Anterior cingulate cortex (tissue), 58 donors: ENCODE data around the gene TBC1D13.

ENCODE experiments used
- DNase-seq, 58 donors: peaks; one replicate each; lab custom pipeline; 2025; lab: John Stamatoyannopoulos, UW

TBC1D13 gene

GRCh38 chr9:128818839-128819715 lies 32.0 kb downstream of the TBC1D13 start:
- peak in 32 of 58 donors; percentile 13 to 78 (median 48) for DNase-seq

DNA sequence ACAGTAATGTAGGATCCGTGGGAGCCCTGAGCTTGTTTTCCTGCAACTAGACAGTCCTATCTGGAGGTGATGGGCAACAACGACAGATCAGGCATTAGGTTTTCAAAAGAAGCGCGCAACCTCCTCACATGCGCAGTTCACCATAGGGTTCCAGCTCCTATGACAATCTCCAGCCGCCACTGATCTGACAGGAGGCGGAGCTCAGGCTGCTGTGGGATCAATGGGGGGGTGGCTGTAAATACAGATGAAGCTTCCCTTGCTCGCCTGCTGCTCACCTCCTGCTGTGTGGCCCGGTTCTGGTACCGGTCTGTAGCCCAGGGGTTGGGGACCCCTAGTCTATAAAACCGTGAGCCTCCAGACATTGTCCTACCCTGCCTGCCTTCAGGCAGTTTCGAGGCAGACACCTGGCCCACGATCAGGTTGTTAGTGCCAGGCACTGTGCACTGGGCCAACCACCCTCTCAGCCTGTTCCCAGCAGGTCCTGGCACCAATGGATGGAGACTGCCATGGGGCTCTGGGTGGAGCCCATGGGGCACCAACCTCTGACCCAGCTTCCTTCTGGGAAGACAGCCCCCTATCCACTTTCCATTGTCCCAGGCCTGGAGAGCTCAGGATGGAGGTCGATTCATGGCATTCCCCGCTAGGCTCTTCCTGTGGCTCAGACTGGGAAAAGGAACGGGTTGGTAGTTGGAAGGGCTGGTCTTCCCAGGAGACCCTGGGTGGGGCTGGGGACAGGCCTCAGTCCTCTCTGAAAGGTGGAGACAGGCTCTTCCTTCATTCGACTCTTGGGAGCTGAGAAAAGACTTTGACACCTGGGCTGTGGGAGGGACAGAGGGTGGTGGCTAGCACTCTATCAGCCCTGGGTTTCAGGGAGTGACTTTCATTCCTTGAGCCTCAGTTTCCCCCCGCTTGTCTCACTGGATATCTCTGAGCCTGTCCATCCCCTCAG lies 32.9 kb downstream of the TBC1D13 start:
- DNase-seq = peak in 33 of 58 donors; percentile 6 to 63 (median 26)

DNA sequence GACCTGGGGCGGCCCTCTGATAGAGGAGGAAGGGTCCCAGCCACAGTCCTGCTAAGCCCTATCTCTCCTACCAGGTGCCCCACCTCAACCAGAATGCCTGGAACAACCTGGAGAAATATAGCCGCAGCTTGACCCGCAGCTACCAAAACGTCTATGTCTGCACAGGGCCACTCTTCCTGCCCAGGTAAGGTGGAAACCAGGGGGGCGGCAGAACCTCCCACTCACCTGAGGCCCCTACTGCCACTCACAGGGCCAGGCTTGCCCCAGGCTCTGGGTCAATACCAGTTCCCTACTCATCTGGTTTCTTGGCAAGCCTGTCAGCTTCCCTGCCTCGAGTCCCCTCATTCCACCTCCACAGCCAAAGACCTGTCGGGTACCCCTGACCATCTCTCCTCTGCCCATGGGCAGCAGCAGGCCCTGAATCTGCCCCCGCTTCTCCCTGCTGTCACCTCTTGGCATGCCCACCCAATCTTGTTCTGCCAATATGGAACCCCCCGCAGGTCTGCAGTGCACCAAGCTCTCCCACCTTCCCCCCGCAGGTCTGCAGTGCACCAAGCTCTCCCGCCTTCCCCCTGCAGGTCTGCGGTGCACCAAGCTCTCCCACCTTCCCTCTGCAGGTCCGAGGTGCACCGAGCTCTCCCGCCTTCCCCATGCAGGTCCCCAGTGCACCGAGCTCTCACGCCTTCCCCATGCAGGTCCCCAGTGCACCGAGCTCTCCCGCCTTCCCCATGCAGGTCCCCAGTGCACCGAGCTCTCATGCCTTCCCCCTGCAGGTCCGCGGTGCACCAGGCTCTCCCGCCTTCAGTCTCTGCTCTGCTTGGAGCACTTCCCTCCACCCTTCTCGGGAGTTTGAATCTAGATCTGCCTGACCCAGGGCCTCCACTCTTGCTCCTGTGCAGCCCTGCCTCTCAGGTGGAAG lies 33.9 kb downstream of the TBC1D13 start:
- no peak for DNase-seq

GRCh38 chr9:128821584-128822406 lies 34.7 kb downstream of the TBC1D13 start:
- DNase-seq = no peak

GRCh38 chr9:128822407-128823042 lies 35.5 kb downstream of the TBC1D13 start:
- no peak for DNase-seq

DNA sequence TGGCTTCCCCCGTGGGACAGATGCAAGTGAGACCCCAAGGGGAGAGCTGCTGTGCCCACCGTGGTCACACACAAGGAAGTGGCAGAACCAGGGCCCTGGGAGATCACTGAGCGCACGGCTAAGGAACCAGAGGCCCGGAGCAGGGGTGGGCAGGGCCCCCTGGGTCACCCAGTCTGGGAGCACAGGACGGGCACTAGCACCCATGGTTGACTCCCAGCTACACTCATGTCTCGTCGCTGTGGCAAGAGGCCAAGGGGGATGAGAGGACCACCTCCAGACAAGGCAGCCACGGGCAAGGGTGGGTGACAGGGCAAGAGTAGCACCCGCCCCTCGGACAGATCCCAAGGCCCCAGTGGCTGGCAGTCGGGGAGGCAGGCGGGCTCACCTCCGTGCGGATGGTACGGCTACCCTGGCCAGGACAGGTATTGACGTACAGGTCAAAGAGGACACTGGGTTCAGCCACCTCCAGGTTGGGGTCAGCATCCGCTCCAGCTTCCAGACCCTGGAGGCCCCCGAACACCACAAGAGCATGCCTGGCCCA lies 36.4 kb downstream of the TBC1D13 start:
- no peak for DNase-seq

- DNase-seq = no peak
Observed at GRCh38 chr9:128823903-128824406, 36.9 kb downstream of the TBC1D13 start.

- peak in 1 of 58 donors; percentile 14 for DNase-seq
Observed at GRCh38 chr9:128824911-128825310, 37.9 kb downstream of the TBC1D13 start.

- DNase-seq = no peak
Observed at GRCh38 chr9:128825923-128826700, 39.1 kb downstream of the TBC1D13 start.

- no peak for DNase-seq
Observed at GRCh38 chr9:128828267-128828666, 41.2 kb downstream of the TBC1D13 start.

- DNase-seq = no peak
Observed at GRCh38 chr9:128828719-128829452, 41.8 kb downstream of the TBC1D13 start.

- peak; percentile 33 to 97 (median 88) for DNase-seq
Observed at GRCh38 chr9:128829477-128830251, 42.6 kb downstream of the TBC1D13 start, which contains the start of gene SPOUT1. TSS of gene SPOUT1 (minus strand) at chr9:128829794. CDS start at chr9:128829780, 14 bp downstream.

- DNase-seq = no peak
Observed at GRCh38 chr9:128833696-128834095, 46.6 kb downstream of the TBC1D13 start.

DNA sequence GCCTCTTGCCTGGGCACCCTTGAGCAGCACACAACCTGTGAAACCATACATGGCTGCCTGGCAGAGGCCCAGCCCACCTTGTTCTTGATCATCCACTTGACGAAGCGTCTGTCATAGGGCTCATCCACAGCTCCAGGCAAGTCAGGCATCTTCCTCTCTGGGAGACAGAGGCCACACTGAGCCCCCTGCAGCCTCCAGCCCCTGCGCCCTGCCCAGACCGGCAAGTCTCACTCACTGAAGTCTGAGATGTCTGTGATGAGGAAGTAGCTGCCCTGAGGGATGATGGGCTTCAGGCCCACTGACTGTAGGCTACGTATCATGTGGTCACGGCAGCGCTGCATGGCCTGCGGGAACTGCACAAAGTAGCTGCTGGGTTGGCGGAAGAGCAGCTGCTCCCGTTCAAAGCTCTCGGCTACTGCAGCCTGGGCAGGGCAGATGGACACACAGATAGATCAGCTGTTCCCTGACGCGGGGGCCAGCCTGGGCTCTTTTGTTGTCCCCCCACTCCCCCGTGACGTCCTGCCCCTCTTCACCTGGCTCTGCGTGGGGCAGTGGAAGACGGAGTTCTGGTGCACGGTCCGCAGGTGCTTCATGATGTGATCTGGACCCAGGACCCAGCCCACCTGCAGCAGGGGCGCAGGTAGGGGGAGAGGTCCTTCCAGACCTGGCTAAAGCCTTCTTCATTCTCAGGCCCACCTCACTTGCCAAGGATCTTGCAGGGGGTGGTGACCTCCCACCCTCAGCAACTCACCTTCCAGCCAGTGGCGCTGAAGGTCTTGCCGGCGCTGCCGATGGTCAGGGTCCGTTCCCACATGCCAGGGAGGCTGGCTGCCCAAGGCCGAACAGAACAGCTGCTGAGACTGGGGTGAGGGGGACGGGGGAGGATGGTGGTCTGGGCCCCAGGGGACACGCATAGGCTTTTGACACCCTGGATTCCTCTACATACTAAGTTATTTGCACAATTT lies 48.5 kb downstream of the TBC1D13 start:
- DNase-seq = no peak
